EL (cell line): ENCODE data around the gene RBMS2.
"Not testable (repeated sequence)": the region's sequence is repeated elsewhere in the genome, so short reads cannot be mapped to it uniquely, and the experiment has no call there.

Experiments used
- DNase-seq: peaks from one replicate; pipeline ENCODE4 v3.0.0-alpha.2; 2016

RBMS2 gene, protein sequence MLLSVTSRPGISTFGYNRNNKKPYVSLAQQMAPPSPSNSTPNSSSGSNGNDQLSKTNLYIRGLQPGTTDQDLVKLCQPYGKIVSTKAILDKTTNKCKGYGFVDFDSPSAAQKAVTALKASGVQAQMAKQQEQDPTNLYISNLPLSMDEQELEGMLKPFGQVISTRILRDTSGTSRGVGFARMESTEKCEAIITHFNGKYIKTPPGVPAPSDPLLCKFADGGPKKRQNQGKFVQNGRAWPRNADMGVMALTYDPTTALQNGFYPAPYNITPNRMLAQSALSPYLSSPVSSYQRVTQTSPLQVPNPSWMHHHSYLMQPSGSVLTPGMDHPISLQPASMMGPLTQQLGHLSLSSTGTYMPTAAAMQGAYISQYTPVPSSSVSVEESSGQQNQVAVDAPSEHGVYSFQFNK

DNA sequence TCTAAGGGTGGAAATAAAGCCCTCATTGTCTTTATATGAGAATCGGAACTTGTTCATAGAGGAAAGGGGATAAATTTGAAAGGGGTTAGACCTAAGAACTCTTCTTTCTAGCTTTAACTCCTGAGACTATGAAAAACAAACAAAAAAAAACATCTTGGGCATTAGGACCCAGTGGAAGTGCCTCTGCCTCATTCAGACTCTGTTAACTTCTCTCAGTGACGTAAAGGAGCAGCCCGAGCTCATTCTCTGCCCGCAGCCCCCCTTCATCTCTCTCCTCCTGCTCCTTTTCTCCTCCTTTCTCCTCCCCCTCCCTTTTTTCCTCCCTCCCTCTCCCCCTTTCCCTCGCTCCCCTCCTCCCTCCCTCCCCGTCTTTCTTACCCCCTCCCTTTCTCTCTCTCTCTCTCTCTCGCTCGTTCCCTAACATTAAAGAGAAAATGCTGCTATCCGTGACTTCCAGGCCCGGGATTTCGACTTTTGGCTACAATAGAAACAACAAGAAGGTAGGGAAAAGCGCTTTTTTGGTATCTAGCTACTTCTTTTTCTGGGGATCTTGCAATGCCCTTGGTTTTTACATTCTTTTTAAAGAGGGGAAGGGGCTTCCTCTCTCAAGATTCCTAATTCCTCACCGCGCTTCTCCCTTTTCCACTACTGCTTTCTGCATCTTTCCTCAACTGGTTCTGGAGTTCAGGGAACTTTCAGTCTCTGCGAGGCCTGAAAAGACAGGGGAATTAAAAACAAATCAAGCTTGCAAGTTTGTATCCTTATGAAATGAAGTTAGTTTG lies at the start of gene RBMS2:
RBMS2 (plus strand) TSS at position 231 of the 782 bp plus-strand sequence; CDS start at position 435, 204 bp downstream.
- peak; percentile 94 for DNase-seq

DNA sequence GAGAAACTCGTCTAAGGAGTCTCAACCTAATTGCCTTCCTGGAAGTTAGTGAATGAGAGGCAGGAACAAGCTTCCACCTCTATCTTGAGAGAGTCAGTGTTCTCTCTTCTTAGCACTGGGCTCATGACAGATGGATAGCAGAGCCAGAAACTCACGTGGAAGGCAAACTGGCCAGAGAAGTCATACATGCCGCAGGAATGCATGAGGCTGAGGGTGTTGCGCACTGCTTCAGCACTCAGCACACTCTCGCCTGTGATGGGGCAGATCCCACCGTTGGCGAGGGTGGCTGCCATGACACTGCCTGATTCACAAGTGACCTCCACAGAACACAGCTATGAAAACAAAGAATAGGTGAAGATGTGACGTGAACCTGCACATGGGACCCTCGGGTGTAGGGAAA lies 47.2 kb upstream of the RBMS2 start:
- DNase-seq: no peak

DNA sequence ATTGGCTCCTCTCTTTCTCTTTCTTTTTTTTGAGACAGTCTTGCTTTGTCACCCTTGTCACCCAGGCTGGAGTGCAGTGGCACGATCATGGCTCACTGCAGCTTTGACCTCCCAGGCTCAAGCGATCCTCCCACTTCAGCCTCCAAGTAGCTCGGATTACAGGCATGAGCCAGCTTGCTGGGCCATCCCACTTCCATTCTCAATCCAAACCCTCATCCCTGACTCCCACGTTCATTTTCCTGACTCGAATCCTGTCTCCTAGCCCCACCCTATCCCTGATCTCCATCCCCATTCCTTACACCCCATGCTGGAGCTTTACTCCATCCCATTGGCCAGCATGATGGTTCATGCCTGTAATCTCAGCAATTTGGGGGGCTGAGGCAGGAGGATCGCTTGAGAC lies 45.5 kb upstream of the RBMS2 start:
- DNase-seq: no peak

DNA sequence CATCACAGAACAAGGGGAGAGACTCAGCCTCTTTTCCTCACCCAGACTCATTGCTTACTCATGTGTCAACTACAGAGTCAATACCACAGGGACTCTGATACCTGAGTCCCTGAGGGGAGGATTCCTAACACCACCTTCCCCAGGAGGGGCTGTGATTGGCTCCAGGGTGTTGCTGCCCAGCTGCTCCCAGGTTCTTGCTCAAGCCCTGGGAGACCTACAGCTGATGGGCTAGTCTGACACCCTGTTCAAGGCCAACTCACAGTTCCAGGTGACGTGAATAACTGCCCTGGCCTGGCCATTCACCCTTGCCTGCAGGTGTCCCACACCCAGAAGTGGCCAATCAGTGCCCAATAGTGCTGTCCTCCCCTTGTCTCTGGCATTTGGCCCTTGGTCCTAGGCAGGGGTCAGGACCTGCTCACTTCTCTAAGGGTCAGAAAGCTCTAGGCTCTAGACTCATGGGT lies 44.6 kb upstream of the RBMS2 start:
- no peak for DNase-seq

DNA sequence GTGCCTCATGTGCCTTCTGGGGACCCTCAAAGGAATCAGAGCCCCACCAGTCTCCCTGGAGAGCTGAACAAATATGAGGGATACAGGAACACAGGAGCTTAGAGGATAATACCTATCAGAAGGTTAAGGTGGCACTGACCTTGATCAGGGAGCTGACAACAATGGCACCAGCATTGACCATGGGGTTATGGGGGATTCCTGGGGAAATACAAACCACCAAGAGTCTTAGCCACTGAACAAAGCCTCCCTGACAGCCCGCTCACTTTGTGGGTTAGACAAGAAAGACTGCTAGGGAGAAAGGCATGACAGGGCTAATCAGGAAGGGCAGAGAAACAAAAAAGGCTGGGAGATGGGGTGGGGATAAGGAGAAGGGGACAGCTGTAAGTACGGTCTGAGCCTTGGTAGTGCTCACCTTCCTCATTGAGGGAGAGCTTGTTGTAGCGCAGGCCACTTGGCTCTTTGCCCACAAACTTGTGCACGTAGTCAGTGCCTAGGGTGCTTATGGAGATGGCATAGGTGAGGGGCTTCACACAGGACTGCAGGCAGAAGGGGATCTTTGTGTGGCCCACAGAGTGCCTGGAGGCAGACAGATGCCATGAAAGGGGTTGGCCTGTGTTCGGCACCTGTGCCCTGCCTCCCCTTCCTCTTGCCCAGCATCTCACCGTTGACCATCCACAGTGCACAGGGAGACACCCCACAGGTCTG lies 43.9 kb upstream of the RBMS2 start:
- no peak for DNase-seq

DNA sequence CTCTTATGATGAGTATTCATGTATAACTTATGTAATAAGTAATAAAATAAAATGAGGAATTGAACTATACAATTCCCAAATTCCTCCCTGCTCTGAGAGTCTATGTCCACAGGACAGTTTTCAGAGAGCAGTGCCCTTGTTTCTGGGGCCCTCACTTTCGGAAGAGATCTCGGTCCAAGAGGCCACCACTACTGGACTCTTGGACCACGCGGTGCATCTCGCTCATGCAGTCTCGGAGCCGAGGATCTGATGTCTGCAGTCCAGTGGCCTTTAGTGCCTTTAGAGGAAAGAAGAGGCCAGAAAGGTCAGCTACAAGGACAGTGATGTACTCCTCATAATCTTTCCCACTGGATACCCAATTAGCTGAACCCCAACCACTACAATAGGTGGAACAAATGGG lies 42.0 kb upstream of the RBMS2 start:
- no peak for DNase-seq

DNA sequence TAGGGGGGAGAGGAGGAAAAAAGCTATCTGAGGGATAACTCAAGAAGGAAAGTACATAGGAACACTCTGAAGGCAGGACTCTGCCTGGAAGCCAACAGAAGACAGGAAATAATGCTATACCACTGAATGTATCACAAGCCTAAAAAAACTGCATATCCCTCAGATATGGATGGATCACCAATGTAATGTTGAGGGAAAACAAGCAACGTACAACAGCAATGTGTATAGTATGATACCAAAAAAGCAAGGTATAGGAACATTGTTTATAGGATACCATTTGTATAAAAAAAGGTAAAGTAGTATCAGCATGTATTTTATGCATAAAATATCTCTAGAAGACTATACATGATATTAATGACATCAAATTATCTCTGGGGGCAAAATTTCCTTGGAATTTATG lies 37.1 kb upstream of the RBMS2 start:
- no peak for DNase-seq

DNA sequence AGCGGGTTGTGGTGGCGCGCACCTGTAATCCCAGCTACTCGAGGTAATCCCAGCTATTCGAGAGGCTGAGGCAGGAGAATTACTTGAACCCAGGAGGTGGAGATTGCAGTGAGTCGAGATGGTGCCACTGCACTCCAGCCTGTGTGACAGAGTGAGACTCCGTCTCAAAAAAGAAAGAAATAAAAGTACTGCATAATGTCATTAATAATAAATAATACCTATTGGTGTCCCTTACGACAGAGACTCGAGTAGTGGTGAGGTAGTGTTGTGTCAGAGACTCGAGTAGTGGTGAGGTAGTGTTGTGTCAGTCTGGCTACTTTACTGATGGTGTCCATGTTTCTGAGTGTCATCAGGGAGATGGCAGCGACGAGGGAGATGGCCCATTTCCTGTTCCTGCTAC lies 34.9 kb upstream of the RBMS2 start:
- DNase-seq: no peak

DNA sequence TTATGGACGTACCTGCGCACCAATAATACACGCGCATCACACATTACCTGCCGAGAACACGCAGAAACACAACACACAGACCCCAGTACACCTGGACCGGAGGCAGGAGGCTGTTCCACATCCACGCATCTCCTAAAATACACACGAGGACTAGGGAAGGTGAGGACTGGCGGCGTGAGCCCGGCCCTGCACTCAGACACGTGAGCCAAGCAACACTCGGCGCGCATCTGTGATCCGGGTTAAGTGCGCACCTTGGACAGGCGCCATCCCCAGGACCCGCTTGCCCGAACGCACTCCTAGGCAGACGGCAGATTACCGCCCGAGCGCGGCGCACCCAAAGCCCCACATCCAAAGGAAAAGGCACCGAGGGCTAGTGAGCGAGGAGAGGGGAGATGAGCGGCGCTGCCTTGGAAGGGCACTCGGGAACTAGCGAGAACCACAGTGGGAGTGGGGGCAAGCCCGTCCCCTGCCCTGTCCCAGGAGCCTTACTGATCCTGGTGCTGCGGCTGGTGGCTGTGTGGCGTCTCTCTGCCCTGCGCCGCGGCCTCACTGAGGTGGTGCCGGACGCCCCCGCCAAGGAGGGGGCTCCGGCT lies 34.1 kb upstream of the RBMS2 start:
- DNase-seq: peak; percentile 17

DNA sequence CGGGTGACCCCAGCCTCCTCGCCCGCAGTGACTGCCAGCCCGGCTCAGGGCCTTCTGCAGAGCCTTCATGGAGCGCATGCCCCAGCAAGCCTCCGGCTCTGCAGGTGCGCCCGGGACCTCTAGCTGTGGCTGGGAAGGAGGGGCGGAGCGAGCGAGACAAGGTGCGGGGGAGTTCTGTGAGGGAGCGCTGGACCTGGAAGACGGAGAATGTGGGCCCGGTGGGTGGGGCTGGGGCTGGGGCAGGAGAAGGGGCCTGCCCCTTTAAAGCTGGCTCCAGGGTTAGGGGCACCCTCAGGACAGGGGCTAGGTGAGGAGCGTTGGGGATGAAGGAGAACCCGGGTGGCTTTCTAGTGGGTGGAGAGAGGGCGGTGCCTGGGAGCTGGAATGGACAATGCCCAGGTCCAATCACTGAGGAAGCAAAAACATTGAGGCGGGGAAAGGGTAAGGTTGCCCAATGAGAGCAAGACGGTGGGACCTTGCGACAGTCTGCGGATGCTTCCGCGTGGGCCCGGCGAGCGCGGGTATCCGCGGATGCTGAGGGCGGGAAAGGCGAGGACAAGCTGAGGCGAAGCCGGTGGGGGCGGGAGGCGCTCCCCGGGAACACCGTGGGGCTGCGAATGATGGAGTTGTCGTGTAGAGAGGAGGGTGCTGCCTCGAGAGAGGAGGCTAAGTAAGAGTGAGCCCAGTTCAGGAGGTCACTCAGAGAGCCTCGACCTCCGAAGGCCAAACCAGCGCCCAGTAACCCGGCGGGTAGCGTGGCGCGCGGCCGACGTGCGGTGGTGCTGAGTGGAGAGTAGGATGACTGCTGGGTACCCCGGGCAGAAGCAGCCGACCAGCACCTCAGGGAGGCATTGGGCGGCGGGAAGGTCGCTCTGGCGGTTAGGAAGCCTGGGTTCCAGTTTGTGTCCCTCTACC lies 33.3 kb upstream of the RBMS2 start, which contains the start of gene GLS2:
GLS2 (minus strand) TSS at position 121 of the 915 bp plus-strand sequence; CDS start at position 78, 43 bp downstream.
- peak; percentile 80 for DNase-seq

DNA sequence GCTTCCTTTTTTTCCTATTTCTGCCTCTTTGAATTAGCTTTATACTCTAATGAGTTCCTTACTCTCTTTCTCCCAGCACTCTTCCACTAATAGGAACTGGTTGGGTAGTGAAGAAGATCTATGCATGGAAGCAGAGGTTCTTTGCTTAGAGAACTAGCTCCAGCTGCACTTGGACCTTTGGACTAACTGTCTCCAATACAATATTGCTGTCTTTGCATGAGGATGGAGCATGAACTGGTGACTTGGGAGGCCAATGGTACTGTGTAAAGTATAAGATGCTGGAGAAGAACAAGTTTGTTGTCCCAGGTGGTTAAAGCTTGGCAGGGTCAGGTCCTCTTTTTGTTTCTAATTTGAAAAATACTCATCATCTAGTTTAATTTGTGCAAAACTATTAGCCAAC lies 31.3 kb upstream of the RBMS2 start:
- DNase-seq: no peak

DNA sequence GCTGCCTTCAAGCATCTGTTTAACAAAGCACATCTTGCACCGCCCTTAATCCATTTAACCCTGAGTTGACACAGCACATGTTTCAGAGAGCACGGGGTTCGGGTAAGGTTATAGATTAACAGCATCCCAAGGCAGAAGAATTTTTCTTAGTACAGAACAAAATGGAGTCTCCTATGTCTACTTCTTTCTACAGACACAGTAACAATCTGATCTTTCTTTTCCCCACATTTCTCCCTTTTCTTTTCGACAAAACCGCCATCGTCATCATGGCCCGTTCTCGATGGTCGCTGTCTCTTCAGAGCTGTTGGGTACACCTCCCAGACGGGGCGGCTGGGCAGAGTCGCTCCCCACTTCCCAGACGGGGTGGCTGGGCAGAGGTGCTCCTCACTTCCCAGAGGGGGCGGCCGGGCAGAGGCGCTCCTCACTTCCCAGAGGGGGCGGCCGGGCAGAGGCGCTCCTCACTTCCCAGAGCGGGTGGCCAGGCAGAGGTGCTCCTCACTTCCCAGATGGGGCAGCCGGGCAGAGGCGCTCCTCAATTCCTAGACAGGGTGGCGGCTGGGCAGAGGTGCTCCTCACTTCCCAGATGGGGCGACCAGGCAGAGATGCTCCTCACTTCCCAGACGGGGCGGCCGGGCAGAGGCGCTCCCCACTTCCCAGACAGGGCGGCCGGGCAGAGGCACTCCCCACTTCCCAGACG lies 28.1 kb upstream of the RBMS2 start:
- DNase-seq: not testable (repeated sequence)

DNA sequence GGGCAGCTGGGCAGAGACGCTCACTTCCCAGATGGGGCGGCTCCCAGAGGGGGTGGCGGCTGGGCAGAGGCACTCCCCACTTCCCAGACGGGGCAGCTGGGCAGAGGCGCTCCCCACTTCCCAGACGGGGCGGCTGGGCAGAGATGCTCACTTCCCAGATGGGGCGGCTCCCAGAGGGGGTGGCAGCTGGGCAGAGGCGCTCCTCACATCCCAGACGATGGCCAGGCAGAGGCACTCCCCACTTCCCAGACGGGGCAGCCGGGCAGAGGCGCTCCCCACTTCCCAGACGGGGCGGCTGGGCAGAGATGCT lies 27.6 kb upstream of the RBMS2 start:
- DNase-seq: not testable (repeated sequence)

DNA sequence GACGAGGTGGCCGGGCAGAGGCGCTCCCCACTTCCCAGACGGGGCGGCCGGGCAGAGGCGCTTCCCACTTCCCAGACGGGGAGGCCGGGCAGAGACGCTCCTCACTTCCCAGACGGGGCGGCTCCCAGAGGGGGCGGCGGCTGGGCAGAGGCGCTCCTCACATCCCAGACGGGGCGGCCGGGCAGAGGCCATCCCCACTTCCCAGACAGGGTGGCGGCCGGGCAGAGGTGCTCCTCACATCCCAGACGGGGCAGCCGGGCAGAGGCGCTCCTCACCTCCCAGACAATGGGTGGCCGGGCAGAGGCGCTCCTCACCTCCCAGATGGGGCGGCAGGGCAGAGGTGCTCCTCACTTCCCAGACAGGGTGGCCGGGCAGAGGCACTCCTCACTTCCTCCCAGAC lies 27.1 kb upstream of the RBMS2 start:
- DNase-seq: not testable (repeated sequence)

DNA sequence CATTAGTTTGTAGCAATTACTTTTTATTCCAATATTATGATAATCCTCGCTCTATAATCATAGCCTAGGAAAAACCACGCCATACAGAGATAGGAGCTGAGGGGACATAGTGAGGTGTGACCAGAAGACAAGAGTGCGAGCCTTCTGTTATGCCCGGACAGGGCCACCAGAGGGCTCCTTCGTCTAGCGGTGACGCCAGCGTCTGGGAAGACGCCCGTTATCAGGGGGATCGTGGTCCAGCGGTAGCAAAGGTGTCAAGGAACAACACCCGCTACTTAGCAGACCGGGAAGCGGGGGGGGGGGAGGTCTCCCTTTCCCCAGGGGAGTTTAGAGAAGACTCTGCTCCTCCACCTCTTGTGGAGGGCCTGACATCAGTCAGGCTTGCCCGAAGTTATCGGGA lies 24.9 kb upstream of the RBMS2 start:
- peak; percentile 48 for DNase-seq

DNA sequence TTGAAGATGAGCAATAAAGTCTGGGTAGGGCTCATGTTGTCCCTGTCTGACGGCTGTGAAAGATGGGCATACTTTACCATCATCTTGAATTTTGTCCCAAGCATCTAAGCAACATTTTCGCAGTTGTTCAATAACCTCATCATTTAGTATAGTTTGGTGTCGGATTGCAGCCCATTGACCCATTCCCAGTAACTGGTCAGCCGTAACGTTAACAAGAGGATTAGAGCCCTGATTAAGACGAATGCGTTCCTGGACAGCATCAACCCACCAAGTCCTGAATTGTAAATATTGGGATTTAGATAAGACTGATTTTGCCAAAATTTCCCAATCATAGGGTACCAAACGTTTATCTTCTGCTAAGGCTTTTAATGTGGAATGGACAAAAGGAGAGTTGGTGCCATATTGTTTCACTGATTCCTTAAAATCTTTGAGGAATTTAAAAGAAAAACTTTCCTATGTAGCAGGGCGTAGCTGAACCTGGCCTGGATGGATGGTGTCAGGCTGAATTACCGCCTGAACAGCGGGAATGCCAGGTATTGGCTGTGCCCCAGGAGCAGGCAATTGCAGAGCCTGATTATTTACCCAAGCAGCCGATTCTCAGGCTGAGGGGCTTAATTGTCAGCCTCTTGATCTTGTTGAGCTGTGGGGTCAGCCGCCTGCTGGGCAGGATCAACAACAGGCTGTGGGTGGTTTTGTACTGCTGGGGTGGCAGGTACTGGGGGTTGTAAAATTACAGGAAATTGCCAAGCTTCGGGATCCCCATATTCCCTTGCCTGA lies 23.3 kb upstream of the RBMS2 start:
- not testable (repeated sequence) for DNase-seq

DNA sequence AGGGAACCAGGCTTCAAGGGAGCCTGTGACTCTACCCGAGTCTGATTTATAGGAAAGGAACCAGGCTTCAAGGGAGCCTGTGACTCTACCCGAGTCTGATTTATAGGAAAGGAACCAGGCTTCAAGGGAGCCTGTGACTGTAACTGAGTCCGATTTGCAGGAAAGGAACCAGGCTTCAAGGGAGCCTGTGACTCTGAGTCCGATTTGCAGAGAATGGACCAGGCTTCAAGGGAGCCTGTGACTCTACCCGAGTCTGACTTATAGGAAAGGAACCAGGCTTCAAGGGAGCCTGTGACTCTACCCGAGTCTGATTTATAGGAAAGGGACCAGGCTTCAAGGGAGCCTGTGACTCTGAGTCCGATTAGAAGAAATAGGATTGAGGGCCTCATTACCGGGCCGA lies 22.2 kb upstream of the RBMS2 start:
- not testable (repeated sequence) for DNase-seq

DNA sequence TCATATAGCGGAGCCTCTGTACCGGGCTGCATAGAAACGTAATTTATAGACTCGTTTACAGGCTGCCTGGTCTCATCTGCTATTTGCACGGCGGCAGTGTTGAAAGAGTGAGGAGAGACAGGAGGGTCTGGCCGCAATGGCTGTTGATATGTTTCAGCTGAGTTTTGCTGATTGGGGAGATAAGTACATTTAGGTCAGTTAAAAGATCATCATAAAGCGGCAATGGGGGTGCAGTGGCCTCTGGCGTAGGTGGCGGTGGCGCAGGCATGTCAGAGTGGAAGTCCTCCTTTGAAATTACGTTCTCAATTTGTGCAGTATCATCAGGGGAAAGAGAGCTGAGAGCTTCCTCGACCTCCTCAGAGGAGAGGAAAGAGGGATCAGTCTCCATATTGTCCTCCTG lies 21.7 kb upstream of the RBMS2 start:
- not testable (repeated sequence) for DNase-seq

DNA sequence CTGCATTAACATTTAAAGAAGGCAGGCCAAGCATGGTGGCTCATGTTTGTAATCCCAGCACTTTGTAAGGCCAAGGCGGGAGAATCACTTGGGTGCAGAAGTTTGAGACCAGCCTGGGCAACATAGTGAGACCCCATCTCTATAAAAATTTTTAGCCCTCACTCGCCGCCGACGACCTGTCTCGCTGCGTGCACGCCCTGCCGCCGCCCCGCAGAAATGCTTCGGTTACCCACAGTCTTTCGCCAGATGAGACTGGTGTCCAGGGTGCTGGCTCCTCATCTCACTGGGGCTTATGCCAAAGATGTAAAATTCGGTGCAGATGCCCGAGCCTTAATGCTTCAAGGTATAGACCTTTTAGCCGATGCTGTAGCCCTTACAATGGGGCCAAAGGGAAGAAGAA lies 10.8 kb upstream of the RBMS2 start:
- DNase-seq: no peak

DNA sequence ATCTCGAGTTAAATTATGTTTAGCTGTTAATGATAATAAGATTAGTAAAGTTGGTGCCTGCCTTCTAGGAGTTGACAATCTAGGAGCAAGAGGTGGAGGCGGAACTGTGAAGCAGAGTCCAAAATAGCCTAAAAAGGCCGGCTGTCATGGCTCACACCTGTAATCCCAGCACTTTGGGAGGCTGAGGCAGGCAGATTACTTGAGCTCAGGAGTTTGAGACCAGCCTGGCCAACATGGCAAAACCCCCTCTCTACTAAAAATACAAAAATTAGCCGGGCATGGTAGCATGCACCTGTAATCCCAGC lies 7.7 kb upstream of the RBMS2 start:
- not testable (repeated sequence) for DNase-seq

DNA sequence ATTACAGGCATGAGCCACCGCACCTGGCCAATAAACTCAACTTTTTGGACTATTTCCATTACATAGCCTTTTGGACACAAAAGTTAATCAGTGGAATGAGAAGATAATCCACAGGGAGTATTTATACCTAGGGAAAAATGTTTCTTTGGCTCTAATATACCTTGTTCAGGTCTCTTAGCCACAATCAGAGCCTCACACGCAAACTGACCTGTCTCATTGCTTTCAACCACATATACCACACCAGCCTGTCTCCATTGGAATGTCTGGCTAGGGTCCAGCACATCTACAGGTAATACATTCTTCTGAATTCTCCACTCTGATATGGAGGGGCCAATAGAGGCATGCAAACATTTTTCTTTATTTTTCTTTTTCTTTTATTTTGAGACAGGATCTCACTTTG lies 3.8 kb upstream of the RBMS2 start:
- DNase-seq: no peak
